Middle frontal gyrus (tissue), 1 donor: ENCODE measurements around the gene NKAIN2.
"Not testable (repeated sequence)": the region's sequence is repeated elsewhere in the genome, so short reads cannot be mapped to it uniquely, and the experiment has no call there.

Experiments used
- DNase-seq: peaks from one replicate; pipeline ENCODE4 v3.0.0-alpha.2; 2015; ENCODE audit warnings: low spot score; ENCODE audit errors: extremely low spot score

Gene NKAIN2

GRCh38 chr6:124197148-124197547, 393.5 kb downstream of the NKAIN2 start:
- DNase-seq, result no peak

- DNase-seq, result no peak
Measured at GRCh38 chr6:124199286-124199685, 395.6 kb downstream of the NKAIN2 start.

- DNase-seq, result no peak
Measured at GRCh38 chr6:124200661-124201060, 397.0 kb downstream of the NKAIN2 start.

GRCh38 chr6:124203101-124203811, 399.6 kb downstream of the NKAIN2 start:
- no peak for DNase-seq

- DNase-seq, result no peak
Measured at GRCh38 chr6:124203812-124204167, 400.1 kb downstream of the NKAIN2 start.

- no peak for DNase-seq
Measured at GRCh38 chr6:124205921-124206320, 402.3 kb downstream of the NKAIN2 start.

GRCh38 chr6:124223611-124224345, 420.1 kb downstream of the NKAIN2 start:
- DNase-seq, result no peak

- no peak for DNase-seq
Measured at GRCh38 chr6:124226396-124226795, 422.7 kb downstream of the NKAIN2 start.

- no peak for DNase-seq
Measured at GRCh38 chr6:124233221-124233620, 429.6 kb downstream of the NKAIN2 start.

- DNase-seq, result no peak
Measured at GRCh38 chr6:124234801-124235200, 431.1 kb downstream of the NKAIN2 start.

GRCh38 chr6:124237911-124238310, 434.2 kb downstream of the NKAIN2 start:
- no peak for DNase-seq

GRCh38 chr6:124238408-124238807, 434.7 kb downstream of the NKAIN2 start:
- not testable (repeated sequence) for DNase-seq

- no peak for DNase-seq
Measured at GRCh38 chr6:124254941-124255685, 451.4 kb downstream of the NKAIN2 start.

GRCh38 chr6:124260337-124260736, 456.7 kb downstream of the NKAIN2 start:
- DNase-seq, result no peak

GRCh38 chr6:124269733-124270132, 466.1 kb downstream of the NKAIN2 start:
- no peak for DNase-seq

- DNase-seq, result no peak
Measured at GRCh38 chr6:124273701-124274100, 470.0 kb downstream of the NKAIN2 start.

GRCh38 chr6:124282541-124282940, 478.9 kb downstream of the NKAIN2 start:
- no peak for DNase-seq

- peak; percentile 27 for DNase-seq
Measured at GRCh38 chr6:124283486-124283885, 479.8 kb downstream of the NKAIN2 start.

- DNase-seq, result no peak
Measured at GRCh38 chr6:124285146-124285545, 481.5 kb downstream of the NKAIN2 start.

- DNase-seq, result no peak
Measured at GRCh38 chr6:124294574-124295200, 491.0 kb downstream of the NKAIN2 start.

- no peak for DNase-seq
Measured at GRCh38 chr6:124297507-124297906, 493.8 kb downstream of the NKAIN2 start.

- no peak for DNase-seq
Measured at GRCh38 chr6:124298730-124299129, 495.1 kb downstream of the NKAIN2 start.
